A673 (cell line): ENCODE measurements around the gene GON7. TPM values are rescaled to one million over a fixed set of nuclear protein-coding genes. Genes with fewer than 3 reads are reported as not detected.

Experiments
- BruUV-seq: library from RNA; stranded (reverse); fragments of 400-500 nt; replicated peaks from 2 replicates; lab custom pipeline; 2021; lab: Mats Ljungman, UMichigan
- CTCF ChIA-PET: fragments of 300-600 bp; sonication (Branson Sonifier 250); formaldehyde crosslinking; loops from one replicate; lab custom pipeline; 2022; ENCODE audit warnings: antibody characterized with exemption; lab: Charles Lee
- POLR2A ChIA-PET: fragments of 300-600 bp; sonication (Branson Sonifier 250); formaldehyde crosslinking; loops from one replicate; lab custom pipeline; 2022; ENCODE audit warnings: antibody characterized with exemption; ENCODE audit not compliant: low non-redundant PET; lab: Charles Lee
- DNase-seq: peaks from one replicate; pipeline ENCODE4 v3.0.0-alpha.2; 2015; ENCODE audit warnings: low spot score
- H3K27ac ChIP-seq: fragments of 200-600 bp; sonication (generic); 2 replicates; pipeline ENCODE4 v1.5.1; 2016; ENCODE audit warnings: mixed run types, low read depth, mild to moderate bottlenecking, mixed read lengths, antibody characterized with exemption, low read length; ENCODE audit not compliant: poor library complexity, severe bottlenecking
- H3K27me3 ChIP-seq: fragments of 200-600 bp; sonication (generic); replicated peaks from 2 replicates; pipeline ENCODE4 v1.6.1; 2017; ENCODE audit warnings: mixed run types, low read depth, mild to moderate bottlenecking, mixed read lengths, antibody characterized with exemption, low read length; ENCODE audit not compliant: insufficient read depth, poor library complexity
- H3K36me3 ChIP-seq: fragments of 200-600 bp; sonication (generic); 2 replicates; pipeline ENCODE4 v1.6.1; 2016; ENCODE audit warnings: mixed run types, mild to moderate bottlenecking, mixed read lengths, antibody characterized with exemption, low read length; ENCODE audit not compliant: insufficient read depth, poor library complexity, severe bottlenecking
- H3K4me1 ChIP-seq: fragments of 200-600 bp; sonication (generic); 2 replicates; pipeline ENCODE4 v1.6.1; 2017; ENCODE audit warnings: mixed run types, mild to moderate bottlenecking, mixed read lengths, antibody characterized with exemption, low read length; ENCODE audit not compliant: insufficient read depth, poor library complexity, severe bottlenecking
- H3K4me3 ChIP-seq: fragments of 200-600 bp; sonication (generic); 2 replicates; pipeline ENCODE4 v1.5.1; 2016; ENCODE audit warnings: low read depth, mixed run types, mild to moderate bottlenecking, mixed read lengths, low read length; ENCODE audit not compliant: poor library complexity, severe bottlenecking
- H3K9me3 ChIP-seq: fragments of 200-600 bp; sonication (generic); 2 replicates; pipeline ENCODE4 v1.6.1; 2016; ENCODE audit warnings: mixed run types, low read depth, mild to moderate bottlenecking, mixed read lengths, antibody characterized with exemption, low read length; ENCODE audit not compliant: poor library complexity, severe bottlenecking
- EZH2 ChIP-seq: fragments of 200-600 bp; sonication (generic); IDR thresholded peaks from 2 replicates; pipeline ENCODE4 v1.6.1; 2017; ENCODE audit warnings: borderline replicate concordance, low read depth, mild to moderate bottlenecking, mixed read lengths, antibody characterized with exemption, low read length; ENCODE audit not compliant: poor library complexity, severe bottlenecking
- intact Hi-C: fragments of 100-400 bp; cut with micrococcal nuclease; formaldehyde crosslinking; loops from one replicate; pipeline ENCODE4 v1.10.0; 2022; ENCODE audit not compliant: unreplicated experiment
- total RNA-seq: library from RNA; stranded (reverse); gene quantifications from 2 replicates; pipeline ENCODE4 v1.2.3, GENCODE V29; 2021
- TF ChIP-seq, protein P1 (sequence below): fragments of 300-800, 200-600 bp; sonication (generic); conservative IDR thresholded peaks from 2 replicates; pipeline ENCODE4 v1.5.1; 2017; ENCODE audit warnings: low read depth, mild to moderate bottlenecking, antibody characterized with exemption, low read length, moderate library complexity, mixed read lengths

GON7 gene
- total RNA-seq, 1 experiment from 2014 or later = 24.1 TPM

DNA sequence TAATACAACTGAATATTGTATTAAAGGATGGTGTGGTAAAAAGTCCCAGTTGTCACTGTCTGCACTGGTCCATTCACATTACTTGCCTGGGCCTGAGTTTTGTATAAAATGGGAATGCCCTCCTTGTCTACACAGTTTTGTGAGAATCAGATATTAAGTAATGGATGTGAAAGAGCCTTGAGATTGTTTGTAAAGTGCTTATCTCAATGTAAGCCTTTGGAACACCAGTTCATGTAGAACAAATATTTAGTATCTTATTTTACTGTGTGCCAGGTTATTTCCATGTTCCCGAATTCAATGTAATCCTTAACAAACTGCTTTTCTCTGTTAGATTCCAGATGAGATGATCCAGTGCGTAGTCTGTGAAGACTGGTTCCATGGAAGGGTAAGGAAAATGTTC, 7.7 kb upstream of the GON7 start:
- Histone ChIP-seq H3K36me3 (peaks cover 64% of the 10 kb centered on the region), H3K27me3 (no peaks in the 10 kb centered on the region), H3K9me3 (no peaks in the 10 kb centered on the region), H3K4me1 (peaks cover 3% of the 10 kb centered on the region), H3K27ac (no peak overlapping the region), H3K4me3 (no peak overlapping the region)
- DNase-seq = no peak
- intact Hi-C loops = no loop called here
- ChIA-PET POLR2A (no interaction called here), CTCF (no interaction called here)
- BruUV-seq = no TSS peak
- TF ChIP-seq EZH2 = no peak
- TF ChIP-seq, protein P1, sequence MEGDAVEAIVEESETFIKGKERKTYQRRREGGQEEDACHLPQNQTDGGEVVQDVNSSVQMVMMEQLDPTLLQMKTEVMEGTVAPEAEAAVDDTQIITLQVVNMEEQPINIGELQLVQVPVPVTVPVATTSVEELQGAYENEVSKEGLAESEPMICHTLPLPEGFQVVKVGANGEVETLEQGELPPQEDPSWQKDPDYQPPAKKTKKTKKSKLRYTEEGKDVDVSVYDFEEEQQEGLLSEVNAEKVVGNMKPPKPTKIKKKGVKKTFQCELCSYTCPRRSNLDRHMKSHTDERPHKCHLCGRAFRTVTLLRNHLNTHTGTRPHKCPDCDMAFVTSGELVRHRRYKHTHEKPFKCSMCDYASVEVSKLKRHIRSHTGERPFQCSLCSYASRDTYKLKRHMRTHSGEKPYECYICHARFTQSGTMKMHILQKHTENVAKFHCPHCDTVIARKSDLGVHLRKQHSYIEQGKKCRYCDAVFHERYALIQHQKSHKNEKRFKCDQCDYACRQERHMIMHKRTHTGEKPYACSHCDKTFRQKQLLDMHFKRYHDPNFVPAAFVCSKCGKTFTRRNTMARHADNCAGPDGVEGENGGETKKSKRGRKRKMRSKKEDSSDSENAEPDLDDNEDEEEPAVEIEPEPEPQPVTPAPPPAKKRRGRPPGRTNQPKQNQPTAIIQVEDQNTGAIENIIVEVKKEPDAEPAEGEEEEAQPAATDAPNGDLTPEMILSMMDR = no peak

DNA sequence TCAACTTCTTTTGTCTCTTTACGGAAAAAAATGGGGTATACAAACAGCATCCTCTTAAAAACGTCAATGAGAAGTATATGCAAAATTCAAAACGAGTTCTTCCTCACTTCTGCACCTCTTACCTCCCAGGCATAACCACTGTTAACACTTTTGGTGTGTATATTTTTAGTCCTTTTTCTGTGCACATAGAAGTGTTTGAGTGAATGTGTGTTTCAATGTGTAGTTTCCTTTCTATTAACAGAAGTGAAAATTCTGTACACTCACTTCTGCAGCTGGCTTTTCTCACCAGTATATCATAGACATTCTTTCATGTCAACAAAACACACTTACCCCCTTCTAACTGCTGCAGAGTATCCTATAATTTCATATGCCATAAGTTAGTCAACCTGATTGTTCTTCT, 5.6 kb upstream of the GON7 start:
- Histone ChIP-seq H3K4me1 (peaks cover 12% of the 10 kb centered on the region), H3K9me3 (no peaks in the 10 kb centered on the region), H3K4me3 (no peak overlapping the region), H3K27ac (no peak overlapping the region), H3K36me3 (peaks cover 52% of the 10 kb centered on the region), H3K27me3 (no peaks in the 10 kb centered on the region)
- CTCF ChIA-PET = no interaction called here
- BruUV-seq = no TSS peak
- TF ChIP-seq, protein P1 = no peak
- no peak for TF ChIP-seq EZH2
- POLR2A ChIA-PET = no interaction called here
- intact Hi-C loops = no loop called here
- DNase-seq = no peak

DNA sequence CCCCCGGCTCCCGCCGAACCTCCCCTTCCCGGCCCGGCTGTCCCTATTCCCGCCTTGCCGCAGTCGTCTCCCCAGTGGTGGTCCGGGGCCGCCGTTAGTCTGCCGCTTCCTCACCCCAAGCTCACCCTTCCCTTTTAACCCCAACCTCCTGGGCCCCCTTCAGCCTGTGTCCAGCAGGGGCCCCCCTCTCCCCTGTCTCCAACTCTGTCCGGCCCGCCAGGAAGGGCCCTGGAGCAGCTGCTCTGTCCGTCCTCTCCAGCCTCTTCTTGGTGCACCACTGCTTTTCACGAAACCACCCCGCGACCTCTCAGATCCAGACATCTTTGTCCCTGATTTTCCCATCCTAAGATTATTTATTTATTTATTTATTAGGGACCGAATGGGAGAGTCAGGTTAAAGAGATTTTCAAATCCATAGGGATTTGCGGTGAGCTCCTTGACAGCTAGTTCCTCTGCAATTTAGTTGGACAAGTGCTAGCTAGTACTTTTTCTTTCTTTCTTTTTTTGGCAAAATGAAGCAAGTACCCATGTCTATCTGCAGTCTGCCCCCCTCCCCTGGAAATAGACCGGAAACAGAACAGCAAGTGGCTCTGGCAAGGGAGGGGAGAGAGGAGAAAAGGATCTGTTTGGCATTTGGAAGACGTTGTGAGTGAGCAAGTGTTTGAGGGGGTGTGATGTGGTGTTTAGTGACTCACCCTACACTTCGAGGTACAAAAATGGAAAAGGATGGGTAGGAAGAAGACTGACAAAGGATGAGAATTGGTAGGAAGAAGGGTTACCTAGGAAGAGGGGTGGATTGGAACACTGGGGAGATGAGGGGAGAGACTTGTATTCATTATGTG, 823 bp upstream of the GON7 start:
- Histone ChIP-seq H3K4me1 (peaks cover 12% of the 10 kb centered on the region), H3K36me3 (peaks cover 22% of the 10 kb centered on the region), H3K4me3 (peak overlapping the region; percentile 94), H3K27me3 (no peaks in the 10 kb centered on the region), H3K27ac (peak overlapping the region; percentile 93), H3K9me3 (no peaks in the 10 kb centered on the region)
- ChIA-PET POLR2A (no interaction called here), CTCF (interaction anchor here (1.2 to 2.1 kb wide), 3 partner anchors 11 to 94 kb away, joined by 3 to 10 read pairs (median 3); no protein-coding TSS in a partner anchor)
- BruUV-seq = no TSS peak
- TF ChIP-seq, protein P1 = peak; percentile 39; the same call in 1 of the 2 replicates
- TF ChIP-seq EZH2 = no peak
- peak; percentile 73 for DNase-seq
- intact Hi-C loops = loop anchor here (5.0 to 10.0 kb wide), 2 partner anchors 95 to 327 kb away; no protein-coding TSS in a partner anchor
